Skeletal muscle tissue (tissue), 4 donors: ENCODE measurements around the gene FSHB. TPM values are rescaled to one million over a fixed set of nuclear protein-coding genes. Genes with fewer than 3 reads are reported as not detected.
"Not testable (repeated sequence)": the region's sequence is repeated elsewhere in the genome, so short reads cannot be mapped to it uniquely, and the experiment has no call there.

Source experiments
- H3K27ac ChIP-seq: one replicate; pipeline ENCODE4 v1.7.0; 2013; ENCODE audit warnings: mild to moderate bottlenecking, low read depth, low read length, inconsistent platforms
- H3K27me3 ChIP-seq, 3 donors: one replicate each; pipeline ENCODE4 v1.7.0; 2013; ENCODE audit warnings: low read length in 3 of 3; ENCODE audit not compliant: control insufficient read depth in 3 of 3, insufficient read depth in 3 of 3
- H3K36me3 ChIP-seq, 3 donors: one replicate each; pipeline ENCODE4 v1.7.0; 2013; ENCODE audit warnings: low read length in 3 of 3; ENCODE audit not compliant: control insufficient read depth in 3 of 3, insufficient read depth in 3 of 3
- H3K4me1 ChIP-seq, 3 donors: one replicate each; pipeline ENCODE4 v1.7.0; 2013; ENCODE audit warnings: low read length in 3 of 3, mild to moderate bottlenecking in 3 of 3; ENCODE audit not compliant: control insufficient read depth in 3 of 3, insufficient read depth in 3 of 3
- H3K4me3 ChIP-seq, 3 donors: one replicate each; pipeline ENCODE4 v1.7.0; 2013; ENCODE audit warnings: low read length in 3 of 3
- H3K9ac ChIP-seq, 3 donors: one replicate each; pipeline ENCODE4 v1.7.0; 2013; ENCODE audit warnings: low read length in 3 of 3, mild to moderate bottlenecking in 3 of 3, moderate library complexity in 2 of 3, low read depth in 1 of 3
- H3K9me3 ChIP-seq, 3 donors: one replicate each; pipeline ENCODE4 v1.7.0; 2013; ENCODE audit warnings: low read length in 3 of 3; ENCODE audit not compliant: control insufficient read depth in 3 of 3
- total RNA-seq: library from RNA; depleted of rRNA; stranded (reverse); fragments of >200 nt; gene quantifications from one replicate; pipeline ENCODE4 v1.2.3, GENCODE V29; 2014
- donor health status: Osteomylitis.

The FSHB gene
- total RNA-seq, 1 donor from 2014 or later = not detected

DNA sequence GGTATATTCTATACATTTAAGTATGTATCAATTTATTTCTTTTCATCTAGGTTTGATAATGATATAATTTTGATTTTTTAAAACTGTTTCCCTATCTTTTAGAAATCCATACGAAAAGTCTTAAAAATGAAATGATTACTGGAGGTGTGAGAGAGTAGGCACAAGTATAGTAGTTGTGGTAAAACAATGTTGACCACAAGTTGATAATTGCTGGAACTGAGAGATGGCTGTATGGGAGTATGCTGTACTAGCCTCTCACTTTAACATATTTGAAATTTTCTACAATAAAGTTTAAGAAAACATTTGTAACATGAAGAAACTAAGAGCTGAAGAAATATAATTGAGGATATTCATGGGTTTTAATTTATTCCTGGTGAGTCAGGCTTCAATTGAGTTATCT lies 30.0 kb downstream of the FSHB start:
- Histone ChIP-seq H3K4me3 (no peak overlapping the region), H3K27me3 (no peaks in the 10 kb centered on the region), H3K36me3 (no peaks in the 10 kb centered on the region), H3K4me1 (no peaks in the 10 kb centered on the region), H3K27ac (no peak overlapping the region), H3K9ac (no peak overlapping the region), H3K9me3 (no peaks in the 10 kb centered on the region)

DNA sequence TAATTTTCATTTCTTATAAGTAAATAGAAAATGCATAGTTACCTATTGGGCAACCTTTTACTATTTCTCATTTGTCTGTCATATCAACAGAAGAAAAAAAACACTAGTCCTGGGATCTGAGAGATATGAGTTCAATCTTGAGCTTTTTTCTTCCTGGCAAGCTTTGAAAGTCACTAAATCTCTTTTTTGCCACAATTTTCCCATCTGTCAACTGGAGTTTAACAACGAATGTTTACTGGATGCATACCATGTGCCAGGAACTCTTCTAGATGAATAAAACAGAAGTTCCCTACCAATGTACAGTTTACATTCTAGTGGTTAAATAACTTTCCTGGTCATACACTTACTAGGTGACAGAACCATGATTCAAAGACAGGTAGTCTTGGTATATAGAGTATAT lies 31.0 kb downstream of the FSHB start:
- Histone ChIP-seq H3K27ac (no peak overlapping the region), H3K36me3 (no peaks in the 10 kb centered on the region), H3K4me3 (no peak overlapping the region), H3K9ac (no peak overlapping the region), H3K27me3 (no peaks in the 10 kb centered on the region), H3K4me1 (no peaks in the 10 kb centered on the region), H3K9me3 (no peaks in the 10 kb centered on the region)

DNA sequence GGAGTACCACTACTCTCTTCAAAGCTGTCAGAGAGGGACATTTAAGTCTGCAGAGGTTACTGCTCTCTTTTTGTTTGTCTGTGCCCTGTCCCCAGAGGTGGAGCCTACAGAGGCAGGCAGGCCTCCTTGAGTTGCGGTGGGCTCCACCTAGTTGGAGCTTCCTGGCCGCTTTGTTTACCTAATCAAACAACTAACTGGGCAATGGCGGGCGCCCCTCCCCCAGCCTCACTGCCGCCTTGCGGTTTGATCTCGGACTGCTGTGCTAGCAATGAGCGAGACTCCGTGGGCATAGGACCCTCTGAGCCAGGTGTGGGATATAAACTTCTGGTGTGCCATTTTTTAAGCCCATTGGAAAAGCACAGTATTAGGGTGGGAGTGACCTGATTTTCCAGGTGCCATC lies 37.8 kb downstream of the FSHB start:
- H3K4me3 ChIP-seq, H3K9ac ChIP-seq, H3K27me3 ChIP-seq, H3K27ac ChIP-seq, H3K36me3 ChIP-seq, H3K4me1 ChIP-seq, H3K9me3 ChIP-seq: not testable (repeated sequence)

DNA sequence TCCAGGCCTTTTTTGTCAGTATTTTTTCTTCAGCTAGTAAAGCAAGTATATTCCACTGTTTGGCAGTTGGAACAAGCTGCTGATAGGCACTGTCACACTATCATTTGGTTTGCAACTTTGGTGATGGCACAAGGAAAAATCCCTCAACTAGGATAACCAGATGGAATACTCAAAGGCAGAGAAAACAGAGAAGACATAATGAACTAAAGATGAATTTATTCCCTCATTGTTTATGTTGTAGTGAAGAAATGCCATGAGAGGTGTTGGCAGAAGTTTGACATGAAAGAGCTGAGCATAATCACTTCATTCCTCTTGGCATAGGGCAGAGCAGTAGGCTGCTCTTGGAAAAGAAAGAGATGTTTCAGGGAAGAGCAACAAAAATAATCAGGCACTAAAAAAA lies 39.9 kb downstream of the FSHB start:
- Histone ChIP-seq H3K4me1 (no peaks in the 10 kb centered on the region), H3K36me3 (no peaks in the 10 kb centered on the region), H3K27ac (no peak overlapping the region), H3K27me3 (peaks cover 0 to 3% (median 0%) of the 10 kb centered on the region in 3 donors), H3K4me3 (no peak overlapping the region), H3K9ac (no peak overlapping the region), H3K9me3 (no peaks in the 10 kb centered on the region)

DNA sequence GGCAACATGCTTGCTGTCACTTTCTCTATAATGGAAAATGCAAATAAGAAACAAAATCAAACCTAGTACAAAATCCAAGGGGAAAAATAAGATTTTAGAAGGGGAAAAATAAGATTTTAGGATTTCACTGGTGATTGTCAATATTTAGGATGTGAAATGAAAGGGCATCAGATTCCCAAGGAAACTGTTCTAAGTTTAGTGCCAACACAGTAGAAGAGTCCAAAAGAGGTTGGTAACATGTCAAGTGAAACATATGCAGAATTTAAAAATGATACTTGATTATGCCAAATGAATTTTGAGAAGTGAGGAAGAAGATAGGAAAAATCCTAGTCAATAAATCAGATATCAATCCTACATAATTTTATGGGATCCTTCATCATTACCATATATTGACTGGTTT lies 46.4 kb downstream of the FSHB start:
- Histone ChIP-seq H3K27ac (no peak overlapping the region), H3K9ac (no peak overlapping the region), H3K27me3 (peaks cover 0 to 6% (median 0%) of the 10 kb centered on the region in 3 donors), H3K4me1 (no peaks in the 10 kb centered on the region), H3K9me3 (no peaks in the 10 kb centered on the region), H3K36me3 (no peaks in the 10 kb centered on the region), H3K4me3 (no peak overlapping the region)

DNA sequence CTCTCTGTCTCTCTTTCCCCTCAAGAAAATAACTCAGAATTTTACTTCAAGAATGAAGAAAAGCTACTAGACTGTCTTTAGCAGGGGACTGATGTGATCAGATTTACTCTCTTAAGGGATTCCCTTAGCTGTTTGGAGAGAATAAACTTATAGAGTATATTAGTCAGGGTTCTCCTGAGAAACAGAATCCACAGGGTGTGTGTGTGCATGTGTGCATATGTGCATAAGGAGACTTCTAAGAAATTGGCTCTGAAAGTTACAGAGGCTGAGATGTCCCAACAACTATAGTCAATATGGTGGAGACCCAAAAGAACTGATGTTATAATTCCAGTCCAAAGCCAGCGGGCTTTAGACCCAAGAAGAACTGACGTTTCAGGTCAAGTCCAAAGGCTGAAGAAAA lies 49.0 kb downstream of the FSHB start:
- H3K9me3 ChIP-seq = no peaks in the 10 kb centered on the region
- H3K4me3 ChIP-seq = no peak overlapping the region
- H3K27ac ChIP-seq = no peak overlapping the region
- no peak overlapping the region for H3K9ac ChIP-seq
- H3K27me3 ChIP-seq = peaks cover 0 to 6% (median 0%) of the 10 kb centered on the region in 3 donors
- no peaks in the 10 kb centered on the region for H3K36me3 ChIP-seq
- no peaks in the 10 kb centered on the region for H3K4me1 ChIP-seq

DNA sequence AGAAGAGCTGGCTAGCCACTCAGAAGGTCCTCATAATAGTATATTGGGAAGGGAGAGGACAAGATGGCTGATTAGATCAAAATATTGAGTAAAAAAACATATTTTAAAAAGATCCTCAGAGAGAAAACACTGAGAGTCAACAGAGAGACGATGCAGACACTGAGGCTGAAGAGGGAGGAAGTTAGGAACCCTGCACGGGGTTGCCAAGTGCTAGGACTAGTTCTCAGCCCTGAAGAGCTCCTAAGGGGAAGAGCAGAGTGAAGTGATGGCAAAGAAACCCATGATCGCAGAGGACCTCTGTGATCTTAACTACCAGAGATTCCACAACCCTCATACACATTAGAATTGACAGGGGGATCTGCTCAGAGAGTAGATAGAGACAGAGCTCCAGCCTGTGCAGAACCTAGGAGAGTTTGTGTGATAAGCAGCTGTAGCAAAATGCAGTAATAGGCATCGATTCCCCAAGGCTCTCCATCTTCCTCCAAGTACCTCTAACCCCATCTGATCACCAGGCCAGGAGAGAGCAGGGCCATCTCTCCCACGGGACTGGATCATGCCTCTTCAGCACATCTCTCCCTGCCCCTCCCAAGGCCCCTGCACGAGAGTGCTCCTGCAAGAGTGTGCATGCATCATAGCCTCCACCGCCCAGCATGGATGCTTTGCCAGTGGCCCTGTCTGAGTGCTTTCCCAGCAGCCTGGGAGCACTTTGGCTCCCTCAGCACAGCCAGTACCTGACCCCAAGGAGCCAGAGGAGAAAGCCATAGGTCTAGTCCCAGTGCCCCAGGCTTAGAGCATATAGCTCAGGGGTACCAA lies 50.9 kb downstream of the FSHB start:
- Histone ChIP-seq H3K36me3 (no peaks in the 10 kb centered on the region), H3K27ac (no peak overlapping the region), H3K9me3 (no peaks in the 10 kb centered on the region), H3K4me1 (no peaks in the 10 kb centered on the region), H3K4me3 (no peak overlapping the region), H3K27me3 (peaks cover 0 to 4% (median 0%) of the 10 kb centered on the region in 3 donors), H3K9ac (no peak overlapping the region)

DNA sequence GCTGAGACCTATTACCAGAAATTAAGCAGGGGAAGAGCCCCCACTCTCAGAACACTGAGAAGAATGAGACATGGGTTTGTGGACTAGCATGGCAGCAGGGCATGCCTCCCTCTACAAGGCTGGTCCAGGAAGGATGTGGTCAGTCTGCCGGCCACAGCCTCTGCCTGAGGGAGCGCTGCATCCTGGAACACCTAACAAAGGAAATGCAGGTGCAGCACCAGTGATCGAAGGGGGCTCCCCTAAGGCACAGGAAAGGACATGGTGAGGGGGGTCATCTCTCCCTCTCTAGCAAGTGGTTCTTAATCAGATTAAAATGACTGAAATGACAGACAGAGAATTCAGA lies 51.4 kb downstream of the FSHB start:
- no peak overlapping the region for H3K4me3 ChIP-seq
- no peak overlapping the region for H3K9ac ChIP-seq
- no peaks in the 10 kb centered on the region for H3K4me1 ChIP-seq
- H3K27ac ChIP-seq = no peak overlapping the region
- no peaks in the 10 kb centered on the region for H3K9me3 ChIP-seq
- H3K27me3 ChIP-seq = peaks cover 0 to 4% (median 0%) of the 10 kb centered on the region in 3 donors
- no peaks in the 10 kb centered on the region for H3K36me3 ChIP-seq

Other genes with a start within 250 kb of the FSHB start
- gene KCNA4, start 214.0 kb upstream of the FSHB start, total RNA-seq = under 0.01 TPM
- gene ARL14EP, start 92.1 kb downstream of the FSHB start, total RNA-seq = 26.1 TPM